NCI-H2107 treated with DMSO at 0.1 percent for 48 hours (cell line): ENCODE results near the gene PEX11G.
"Not testable (repeated sequence)": the region's sequence is repeated elsewhere in the genome, so short reads cannot be mapped to it uniquely, and the experiment has no call there.

Source experiments
- DNase-seq: peaks from one replicate; lab custom pipeline; 2025; ENCODE audit not compliant: unreplicated experiment; lab: John Stamatoyannopoulos, UW

PEX11G gene

DNA sequence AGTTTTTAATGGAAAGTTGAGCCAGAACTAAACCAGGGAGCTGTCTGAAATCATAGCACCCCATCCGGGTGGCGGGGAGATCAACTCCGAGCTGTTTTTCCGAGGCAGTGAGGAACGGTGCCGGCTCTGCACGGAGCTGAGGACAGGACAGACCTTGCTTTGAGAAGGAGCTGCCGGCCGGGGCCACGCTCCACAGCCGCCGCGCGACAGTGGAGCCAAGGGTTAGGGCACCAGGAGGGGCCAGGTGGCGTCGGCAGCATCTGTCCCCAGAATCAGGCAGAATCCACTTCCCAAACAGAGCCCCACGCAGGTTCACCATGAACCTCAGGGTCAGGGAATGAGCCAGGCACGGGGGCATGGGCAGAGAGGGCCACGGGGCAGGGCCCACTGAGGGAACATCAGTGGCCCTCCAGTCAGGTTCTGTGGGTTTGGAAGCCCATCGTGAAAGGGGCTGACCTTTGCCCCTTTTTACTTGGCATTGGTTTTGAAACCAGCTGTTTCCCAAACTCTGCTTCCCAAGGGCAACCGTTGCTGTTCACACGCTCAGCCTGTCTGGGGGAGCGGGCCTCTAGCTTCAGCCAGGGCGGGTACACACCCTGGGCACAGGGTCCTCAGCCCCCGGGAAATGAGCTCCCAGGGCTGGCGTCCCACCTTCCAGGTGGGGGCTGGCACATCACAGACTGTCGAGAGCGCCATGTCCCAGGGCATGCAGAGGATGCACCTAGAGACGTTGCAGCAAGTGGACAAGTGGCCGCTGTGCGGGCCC is 18.1 kb downstream of the PEX11G start:
- DNase-seq, result no peak

DNA sequence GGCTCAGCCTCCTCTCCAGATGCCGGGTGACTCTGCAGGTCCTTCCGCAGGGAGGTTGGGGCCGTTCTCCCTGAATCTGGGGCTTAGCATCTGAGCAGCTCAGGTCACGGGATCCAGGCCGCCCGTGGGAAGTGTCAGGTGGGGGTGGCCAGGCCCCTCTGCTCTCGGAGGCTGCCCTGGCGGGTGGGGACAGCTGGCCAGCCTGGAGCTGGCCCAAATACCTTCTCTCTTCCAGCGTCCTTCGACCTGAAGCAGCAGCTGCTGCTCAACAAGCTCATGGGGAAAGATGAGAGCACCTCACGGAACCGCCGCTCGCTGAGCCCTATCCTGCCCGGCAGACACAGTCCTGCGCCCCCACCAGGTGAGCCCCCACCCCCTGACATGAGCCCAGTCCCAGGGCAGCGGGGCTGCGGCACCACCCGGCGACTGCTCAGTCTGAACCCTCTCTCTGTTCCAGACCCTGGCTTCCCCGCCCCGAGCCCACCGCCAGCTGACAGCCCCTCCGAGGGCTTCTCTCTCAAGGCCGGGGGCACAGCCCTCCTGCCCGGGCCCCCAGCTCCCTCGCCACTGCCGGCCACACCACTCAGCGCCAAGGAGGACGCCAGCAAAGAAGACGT is 19.1 kb downstream of the PEX11G start:
- DNase-seq, result no peak

DNA sequence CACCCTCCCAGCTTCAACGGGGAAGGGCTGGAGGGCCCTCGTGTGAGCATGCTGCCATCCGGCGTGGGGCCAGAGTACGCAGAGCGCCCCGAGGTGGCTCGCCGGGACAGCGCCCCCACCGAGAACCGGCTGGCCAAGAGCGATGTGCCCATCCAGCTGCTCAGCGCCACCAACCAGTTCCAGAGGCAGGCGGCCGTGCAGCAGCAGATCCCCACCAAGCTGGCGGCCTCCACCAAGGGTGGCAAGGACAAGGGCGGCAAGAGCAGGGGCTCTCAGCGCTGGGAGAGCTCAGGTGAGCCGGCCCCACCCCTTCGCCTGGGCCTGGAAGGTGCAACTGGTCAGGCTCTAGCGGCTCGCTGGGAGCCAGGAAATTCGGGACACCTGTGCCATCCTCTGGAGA is 20.0 kb downstream of the PEX11G start:
- no peak for DNase-seq

DNA sequence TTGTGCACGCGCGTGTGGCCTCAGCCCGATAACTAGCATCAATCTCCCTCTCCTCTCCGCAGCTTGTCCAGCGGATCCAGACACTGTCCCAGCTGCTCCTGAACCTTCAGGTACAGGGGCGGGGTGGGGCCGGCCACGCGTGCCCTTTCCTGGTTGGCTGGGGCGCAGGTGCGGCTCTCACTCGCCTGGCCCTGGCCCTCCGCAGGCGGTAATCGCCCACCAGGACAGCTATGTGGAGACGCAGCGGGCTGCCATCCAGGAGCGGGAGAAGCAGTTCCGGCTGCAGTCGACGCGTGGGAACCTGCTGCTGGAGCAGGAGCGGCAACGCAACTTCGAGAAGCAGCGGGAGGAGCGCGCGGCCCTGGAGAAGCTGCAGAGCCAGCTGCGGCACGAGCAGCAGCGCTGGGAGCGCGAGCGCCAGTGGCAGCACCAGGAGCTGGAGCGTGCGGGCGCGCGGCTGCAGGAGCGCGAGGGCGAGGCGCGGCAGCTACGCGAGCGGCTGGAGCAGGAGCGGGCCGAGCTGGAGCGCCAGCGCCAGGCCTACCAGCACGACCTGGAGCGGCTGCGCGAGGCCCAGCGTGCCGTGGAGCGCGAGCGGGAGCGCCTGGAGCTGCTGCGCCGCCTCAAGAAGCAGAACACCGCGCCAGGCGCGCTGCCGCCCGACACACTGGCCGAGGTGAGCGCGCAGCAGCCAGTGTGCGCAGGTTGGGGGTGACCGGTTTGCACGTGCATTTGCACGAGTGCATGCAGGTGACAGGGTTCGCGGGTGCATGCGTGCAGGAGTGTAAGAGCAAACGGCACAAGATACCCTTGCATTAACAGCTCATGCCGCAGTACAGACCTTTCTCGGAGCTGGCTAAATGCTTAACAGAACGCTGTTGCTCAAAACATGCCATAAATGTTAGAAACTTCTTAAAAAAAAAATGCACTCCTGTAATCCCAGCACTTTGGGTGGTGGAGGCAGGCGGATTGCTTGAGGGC is 21.5 kb downstream of the PEX11G start:
- no peak for DNase-seq

DNA sequence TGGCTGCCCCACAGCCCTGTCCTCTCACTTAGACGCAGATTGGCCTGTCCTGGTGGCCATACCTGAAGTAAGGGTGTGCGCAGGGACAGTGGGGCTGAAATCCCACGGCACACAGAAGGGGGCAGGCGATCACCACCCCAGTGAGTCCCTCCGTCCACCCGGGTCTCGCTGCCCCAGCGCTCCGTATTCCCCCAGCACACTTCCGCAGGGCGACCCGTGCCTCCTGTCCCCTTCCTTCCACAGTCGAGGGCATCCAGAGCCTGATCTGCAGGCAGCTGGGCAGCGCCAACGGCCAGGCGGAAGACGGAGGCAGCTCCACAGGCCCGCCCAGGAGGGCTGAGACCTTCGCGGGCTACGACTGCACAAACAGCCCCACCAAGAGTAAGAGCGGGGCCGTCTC is 25.3 kb downstream of the PEX11G start:
- DNase-seq, result no peak

DNA sequence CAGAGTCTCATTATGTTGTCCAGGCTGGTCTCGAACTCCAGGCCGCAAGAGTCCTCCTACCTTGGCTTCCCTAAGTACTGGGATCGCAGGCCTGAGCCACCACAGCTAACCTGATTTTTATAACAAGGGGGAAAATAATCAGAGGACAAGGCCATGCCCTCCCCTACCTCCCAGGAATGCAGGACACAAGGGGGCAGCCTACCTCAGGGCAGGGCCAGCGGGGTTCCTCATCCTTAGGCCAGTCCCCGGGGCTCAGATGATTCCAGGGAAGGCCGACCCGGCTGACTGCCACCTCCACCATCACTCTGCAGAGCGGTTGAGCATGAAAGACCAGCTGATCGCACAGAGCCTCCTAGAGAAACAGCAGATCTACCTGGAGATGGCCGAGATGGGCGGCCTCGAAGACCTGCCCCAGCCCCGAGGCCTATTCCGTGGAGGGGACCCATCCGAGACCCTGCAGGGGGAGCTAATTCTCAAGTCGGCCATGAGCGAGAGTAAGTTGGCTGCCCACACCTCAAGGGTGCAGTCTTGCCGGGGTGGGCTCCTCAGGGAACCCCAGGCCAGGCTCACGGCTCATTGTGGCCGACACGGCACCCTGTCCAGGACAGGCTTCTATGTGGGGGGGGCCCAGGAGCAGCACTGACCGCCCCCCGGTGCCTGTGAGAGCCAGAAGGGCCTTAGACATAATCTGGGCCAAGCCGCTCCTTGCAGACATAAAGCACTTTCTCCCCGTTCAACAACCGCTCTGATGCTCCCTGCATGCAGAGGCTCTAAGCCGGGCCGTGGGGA is 26.8 kb downstream of the PEX11G start:
- no peak for DNase-seq

DNA sequence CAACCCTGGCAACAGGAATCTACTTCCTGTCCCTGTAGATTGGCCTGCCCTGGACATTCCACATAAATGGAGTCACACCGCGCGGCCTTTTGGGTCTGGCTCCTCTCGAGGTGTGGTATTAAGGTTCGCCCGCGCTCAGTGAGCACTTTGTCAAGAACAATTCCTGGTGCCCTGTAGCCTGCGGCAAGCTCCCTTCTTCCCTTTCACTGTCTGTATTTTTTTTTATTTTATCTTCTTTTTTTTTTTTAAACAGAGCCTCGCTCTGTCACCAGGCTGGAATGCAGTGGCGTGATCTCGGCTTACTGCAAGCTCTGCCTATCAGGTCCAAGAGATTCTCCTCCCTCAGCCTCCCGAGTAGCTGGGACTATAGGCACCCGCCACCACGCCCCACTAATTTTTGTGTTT is 28.3 kb downstream of the PEX11G start:
- DNase-seq, result no peak

DNA sequence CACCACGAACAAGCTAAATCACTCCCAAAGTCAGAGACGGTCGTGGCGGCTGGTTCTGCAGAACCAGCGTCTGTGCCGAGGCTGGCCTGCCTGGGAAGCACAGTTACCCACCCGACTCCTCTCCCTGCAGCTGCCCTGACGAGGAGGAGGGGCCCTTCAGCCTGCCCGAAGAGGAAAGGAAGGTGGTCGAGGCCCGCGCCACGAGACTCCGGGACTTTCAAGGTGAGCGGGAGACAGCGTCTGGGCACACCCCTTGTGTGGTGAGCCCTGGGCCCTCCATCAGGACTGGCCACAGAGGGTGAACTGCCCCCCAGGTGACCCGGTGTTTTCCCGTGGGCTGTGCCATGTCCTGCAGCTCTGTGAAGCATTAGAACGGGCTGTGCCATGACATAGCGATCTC is 29.1 kb downstream of the PEX11G start:
- DNase-seq, result no peak

DNA sequence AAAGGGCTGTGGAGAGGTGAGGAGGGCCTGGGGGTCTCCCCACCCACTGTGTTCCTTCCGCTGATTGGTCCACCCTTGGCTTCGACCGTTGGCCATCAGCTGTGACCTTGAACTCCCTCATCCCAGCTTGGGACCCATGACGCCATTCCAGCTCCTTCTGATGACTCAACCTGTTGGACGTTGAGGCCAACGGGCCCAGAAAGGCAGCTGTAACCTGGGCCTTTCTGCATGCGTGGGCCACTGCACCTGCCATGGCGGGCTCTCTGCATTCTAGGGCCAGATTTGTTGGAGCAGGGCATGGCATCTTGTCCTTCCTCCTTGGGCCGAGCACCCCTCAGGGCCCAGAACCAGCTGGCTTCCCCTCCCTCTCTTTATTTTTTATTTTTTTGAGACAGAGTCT is 30.2 kb downstream of the PEX11G start:
- DNase-seq, result no peak

DNA sequence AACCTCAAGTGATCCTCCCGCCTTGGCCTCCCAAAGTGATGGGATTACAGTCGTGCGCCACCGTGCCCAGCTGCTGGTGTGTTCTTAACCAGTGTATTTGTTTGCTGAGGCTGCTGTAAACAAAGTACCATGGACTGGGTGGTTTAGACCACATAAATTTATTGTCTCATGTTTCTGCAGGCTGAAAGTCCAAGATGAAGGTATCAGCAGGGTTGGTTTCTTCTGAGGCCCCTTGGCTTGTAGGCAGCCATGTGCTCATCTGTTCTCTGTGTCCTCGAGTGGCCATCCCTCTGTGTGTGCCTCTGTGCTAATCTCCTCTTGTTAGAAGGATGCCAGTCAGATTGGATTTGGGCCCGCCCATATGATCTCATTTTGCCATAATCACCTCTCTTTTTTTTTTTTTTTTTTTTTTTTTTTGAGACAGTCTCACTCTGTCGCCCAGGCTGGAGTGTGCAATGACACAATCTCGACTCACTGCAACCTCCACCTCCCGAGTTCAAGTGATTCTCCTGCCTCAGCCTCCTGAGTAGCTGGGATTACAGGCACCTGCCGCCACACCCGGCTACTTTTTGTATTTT is 31.8 kb downstream of the PEX11G start:
- no peak for DNase-seq

DNA sequence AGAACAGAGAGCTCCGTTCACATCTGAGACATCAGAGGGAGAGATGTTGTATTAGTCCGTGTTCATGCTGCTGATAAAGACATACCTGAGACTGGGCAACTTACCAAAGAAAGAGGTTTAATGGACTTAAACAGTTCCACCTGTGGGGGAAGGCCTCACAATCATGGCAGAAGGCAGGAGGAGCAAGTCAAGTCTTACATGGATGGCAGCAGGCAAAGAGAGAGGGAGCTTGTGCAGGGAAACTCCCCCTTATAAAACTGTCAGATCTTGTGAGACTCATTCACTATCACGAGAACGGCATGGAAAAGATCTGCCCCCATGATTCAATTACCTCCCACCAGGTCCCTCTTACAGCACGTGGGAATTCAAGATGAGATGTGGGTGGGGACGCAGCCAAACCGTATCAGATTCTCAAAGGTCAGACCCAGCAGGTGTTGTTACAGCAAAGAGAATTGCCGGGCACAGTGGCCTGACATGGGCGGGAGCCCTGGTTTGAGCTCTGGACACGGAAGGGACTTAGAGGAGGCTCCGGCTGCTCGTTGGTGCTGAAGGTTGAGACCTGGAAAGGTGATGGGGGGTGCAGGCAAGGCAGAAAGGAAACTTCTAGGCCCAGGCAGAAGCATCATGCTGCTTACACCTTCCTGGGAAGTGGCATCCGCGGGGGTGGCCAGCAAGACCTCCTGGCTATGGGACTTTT is 33.1 kb downstream of the PEX11G start:
- DNase-seq, result no peak

DNA sequence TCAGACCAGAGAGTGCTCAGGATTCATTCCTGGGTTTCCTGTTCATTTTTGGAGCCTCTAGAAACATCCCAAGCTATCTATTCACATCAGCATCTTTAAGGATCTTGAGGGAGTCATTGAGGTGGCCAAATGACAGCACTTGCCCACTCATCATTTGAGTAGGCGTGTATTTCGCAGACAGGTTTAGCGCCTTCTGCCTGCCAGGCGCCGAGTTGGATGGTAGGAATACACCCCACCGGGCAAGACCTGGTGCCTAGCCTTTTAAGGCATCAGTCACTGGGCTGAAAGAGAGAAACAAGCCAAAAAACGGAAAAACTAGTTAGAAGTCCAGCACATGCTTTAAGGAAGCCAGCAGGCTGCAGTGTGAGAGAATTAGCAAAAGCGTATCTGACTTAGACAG is 33.8 kb downstream of the PEX11G start:
- DNase-seq, result no peak

DNA sequence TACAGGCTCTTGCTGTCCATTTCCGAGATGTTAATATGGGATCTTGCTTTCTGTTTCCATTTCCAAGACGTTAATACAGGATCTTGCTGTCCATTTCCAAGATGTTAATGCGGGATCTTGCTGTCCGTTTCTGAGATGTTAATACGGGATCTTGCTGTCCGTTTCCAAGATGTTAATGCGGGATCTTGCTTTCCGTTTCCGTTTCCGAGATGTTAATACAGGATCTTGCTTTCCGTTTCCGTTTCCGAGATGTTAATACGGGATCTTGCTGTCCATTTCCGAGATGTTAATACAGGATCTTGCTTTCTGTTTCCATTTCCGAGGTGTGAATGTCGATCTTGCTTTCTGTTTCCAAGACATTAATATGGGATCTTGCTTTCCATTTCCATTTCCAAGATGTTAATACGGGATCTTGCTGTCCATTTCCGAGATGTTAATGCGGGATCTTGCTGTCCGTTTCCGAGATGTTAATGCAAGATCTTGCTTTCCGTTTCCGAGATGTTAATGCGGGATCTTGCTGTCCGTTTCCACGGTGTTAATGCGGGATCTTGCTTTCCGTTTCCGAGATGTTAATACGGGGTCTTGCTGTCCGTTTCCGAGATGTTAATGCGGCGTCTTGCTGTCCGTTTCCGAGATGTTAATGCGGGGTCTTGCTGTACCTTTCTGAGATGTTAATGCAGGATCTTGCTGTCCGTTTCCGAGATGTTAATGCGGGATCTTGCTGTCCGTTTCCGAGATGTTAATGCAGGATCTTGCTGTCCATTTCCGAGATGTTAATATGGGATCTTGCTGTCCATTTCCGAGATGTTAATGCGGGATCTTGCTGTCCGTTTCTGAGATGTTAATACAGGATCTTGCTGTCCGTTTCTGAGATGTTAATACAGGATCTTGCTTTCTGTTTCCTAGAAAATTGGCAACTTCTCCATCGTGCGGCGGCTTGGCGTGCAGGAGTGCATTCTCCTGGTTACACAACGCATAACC is 38.3 kb downstream of the PEX11G start:
- no peak for DNase-seq

DNA sequence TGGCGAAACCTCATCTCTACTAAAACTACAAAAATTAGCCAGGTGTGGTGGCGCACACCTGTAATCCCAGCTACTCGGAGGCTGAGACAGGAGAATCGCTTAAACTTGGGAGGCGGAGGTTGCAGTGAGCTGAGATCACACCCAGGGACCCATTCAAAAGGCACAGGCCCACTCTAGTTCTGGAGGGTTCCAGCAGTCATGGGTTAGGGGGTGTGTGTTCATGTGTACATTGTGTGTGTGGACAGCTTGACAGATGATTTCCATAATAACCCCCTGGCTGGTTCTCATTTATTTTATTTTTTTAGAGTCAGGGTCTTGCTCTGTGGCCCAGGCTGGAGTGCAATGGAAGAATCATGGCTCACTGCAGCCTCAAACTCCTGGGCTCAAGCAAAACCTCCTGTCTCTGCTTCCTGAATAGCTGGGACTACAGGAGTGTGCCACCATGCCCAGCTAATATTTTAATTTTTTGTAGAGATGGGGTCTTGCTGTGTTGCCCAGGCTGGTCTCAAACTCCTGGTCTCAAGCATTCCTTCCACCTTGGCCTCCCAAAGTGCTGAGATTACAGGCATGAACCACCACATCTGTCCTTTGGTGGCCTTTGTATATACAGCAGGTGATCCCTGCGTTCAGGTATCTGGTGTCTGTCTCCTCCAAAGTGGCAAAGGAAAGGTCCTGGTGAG is 39.3 kb downstream of the PEX11G start:
- not testable (repeated sequence) for DNase-seq

DNA sequence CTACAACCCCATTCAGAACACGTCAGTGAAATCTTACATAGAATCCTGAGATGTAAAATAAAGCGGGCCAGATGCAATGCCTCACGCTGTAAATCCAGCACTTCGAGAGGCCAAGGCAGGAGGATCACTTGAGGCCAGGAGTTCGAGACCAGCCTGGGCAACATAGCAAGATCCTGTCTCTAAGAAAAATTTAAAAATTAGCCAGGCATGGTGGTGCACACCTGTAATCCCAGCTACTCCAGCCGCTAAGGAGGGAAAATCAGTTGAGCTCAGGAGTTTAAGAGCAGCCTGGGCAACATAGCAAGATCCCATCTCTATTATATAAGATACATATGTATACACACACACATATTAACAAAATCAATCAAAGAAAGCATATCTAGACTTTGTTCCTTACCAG is 41.2 kb downstream of the PEX11G start:
- no peak for DNase-seq

DNA sequence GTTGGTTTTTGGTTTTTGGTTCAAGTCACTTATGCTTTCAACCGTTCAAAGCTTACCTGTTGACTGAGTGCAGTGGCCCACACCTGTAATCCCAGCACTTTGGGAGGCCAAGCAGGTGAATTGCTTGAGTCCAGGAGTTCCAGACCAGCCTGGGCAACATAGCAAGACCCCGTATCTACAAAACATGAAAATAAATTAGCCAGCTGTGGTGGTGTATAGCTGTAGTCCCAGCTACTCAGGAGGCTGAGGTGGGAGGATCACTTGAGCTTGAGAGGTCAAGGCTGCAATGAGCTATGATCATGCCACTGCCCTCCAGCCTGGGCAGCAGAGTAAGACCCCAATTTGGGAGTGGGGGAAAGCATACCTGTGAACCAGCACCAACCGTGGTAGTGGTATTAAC is 43.7 kb downstream of the PEX11G start:
- no peak for DNase-seq

DNA sequence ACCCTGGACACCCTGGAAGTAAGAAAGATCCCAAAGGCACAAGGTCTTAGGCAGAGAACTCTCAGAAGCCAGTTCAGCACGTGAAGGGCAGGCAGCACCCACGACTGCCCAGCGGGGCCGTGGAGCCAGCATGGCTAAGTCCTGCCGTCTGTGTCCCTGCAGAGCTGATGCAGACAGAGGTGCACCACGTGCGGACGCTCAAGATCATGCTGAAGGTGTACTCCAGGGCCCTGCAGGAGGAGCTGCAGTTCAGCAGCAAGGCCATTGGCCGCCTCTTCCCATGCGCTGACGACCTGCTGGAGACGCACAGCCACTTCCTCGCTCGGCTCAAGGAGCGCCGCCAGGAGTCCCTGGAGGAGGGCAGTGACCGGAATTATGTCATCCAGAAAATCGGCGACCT is 44.8 kb downstream of the PEX11G start:
- DNase-seq, result no peak

DNA sequence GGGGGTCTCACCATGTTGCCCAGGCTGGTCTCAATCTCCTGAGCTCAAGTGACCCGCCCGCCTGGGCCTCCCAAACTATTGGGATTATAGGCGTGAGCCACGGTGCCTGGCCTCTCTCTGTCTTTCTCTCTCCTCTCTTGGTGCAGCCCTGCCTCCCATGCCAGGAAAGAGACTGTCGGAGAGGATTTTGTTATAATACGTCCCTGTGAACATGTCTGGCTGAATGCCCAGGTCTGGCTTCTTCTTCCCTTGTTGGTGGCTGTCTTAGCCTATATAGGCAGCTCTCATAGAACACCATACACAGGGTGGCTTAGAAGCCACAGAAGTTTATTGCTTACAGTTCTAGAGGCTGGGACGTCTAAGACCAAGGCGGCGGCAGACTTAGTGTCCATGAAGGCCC is 46.4 kb downstream of the PEX11G start:
- peak; percentile 16 for DNase-seq
